ENCODE measurements around the gene STIM2. TPM values are rescaled to one million over a fixed set of nuclear protein-coding genes. Genes with fewer than 3 reads are reported as not detected.

STIM2 gene
- total and polyA plus RNA-seq, 9 of the 15 experiments (the other 6 are each of a cell fraction or from before 2014, with no cell fraction given) = 7.2 to 26.8 (median 15.4) TPM

DNA sequence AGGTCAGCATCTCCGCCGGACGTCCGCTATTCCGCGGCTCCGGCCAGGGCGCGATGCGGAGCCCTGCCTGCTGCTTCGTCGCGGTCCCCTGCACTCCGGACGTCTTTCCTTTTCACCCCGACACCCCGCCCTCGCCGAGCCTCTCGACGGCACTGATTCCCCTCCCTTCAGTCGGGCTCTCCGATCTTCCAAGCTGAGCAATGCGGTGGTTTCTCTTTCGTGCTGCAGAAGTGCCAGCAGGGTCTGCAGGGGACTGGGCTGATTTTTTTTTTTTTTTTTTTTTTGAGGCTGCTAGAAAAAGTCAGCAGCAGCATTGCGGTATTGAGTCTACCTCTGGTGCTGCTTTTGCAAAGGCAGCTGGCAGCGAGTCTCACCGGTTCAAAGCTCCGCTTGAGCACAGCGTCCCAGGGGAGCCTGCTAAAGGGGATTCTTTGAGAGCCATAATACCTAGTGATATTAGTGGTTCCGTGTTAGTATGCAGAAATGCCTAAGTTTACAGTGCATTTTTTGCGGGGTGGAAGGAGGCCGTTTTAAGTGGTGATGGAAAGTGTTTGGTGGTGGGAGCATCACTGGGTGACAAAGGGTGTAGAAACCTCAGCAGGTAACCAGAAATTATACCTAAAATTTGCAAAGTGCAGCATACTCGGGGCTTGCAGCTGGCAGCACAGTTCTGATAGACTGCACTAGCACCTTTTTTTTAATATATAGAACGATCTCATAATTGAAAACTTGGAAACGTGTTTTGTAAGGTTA lies 969 bp downstream of the STIM2 start (continued):
- TF ChIP-seq CCNT2 (IDR thresholded peaks at IDR 0.05; ENCODE audit: borderline replicate concordance, extremely low read depth, insufficient read length, low read depth, low read length) (no peak), U2AF1 (optimal IDR thresholded peaks at IDR 0.05; ENCODE audit: low read depth, low read length) (no peak), ZNF146 (CRISPR knock-in tag; IDR thresholded peaks at IDR 0.05; ENCODE audit: unreplicated experiment) (no peak), PHF21A (IDR thresholded peaks at IDR 0.05; ENCODE audit: borderline replicate concordance, low read depth) (0 out of 2 replicates have a peak, but pooled peaks have one; percentile 59), BCOR (IDR thresholded peaks at IDR 0.05) (peak; percentile 52; the same call in 1 of the 2 replicates)
- TF ChIP-seq, protein P1, sequence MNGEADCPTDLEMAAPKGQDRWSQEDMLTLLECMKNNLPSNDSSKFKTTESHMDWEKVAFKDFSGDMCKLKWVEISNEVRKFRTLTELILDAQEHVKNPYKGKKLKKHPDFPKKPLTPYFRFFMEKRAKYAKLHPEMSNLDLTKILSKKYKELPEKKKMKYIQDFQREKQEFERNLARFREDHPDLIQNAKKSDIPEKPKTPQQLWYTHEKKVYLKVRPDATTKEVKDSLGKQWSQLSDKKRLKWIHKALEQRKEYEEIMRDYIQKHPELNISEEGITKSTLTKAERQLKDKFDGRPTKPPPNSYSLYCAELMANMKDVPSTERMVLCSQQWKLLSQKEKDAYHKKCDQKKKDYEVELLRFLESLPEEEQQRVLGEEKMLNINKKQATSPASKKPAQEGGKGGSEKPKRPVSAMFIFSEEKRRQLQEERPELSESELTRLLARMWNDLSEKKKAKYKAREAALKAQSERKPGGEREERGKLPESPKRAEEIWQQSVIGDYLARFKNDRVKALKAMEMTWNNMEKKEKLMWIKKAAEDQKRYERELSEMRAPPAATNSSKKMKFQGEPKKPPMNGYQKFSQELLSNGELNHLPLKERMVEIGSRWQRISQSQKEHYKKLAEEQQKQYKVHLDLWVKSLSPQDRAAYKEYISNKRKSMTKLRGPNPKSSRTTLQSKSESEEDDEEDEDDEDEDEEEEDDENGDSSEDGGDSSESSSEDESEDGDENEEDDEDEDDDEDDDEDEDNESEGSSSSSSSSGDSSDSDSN (IDR thresholded peaks at IDR 0.05; ENCODE audit: borderline replicate concordance in 1 of 2, low read depth in 2 of 2, low read length in 2 of 2) = peak in 1 of 2 experiments; percentile 20; a peak in 1 of 4 replicates
- TF ChIP-seq, protein P2, sequence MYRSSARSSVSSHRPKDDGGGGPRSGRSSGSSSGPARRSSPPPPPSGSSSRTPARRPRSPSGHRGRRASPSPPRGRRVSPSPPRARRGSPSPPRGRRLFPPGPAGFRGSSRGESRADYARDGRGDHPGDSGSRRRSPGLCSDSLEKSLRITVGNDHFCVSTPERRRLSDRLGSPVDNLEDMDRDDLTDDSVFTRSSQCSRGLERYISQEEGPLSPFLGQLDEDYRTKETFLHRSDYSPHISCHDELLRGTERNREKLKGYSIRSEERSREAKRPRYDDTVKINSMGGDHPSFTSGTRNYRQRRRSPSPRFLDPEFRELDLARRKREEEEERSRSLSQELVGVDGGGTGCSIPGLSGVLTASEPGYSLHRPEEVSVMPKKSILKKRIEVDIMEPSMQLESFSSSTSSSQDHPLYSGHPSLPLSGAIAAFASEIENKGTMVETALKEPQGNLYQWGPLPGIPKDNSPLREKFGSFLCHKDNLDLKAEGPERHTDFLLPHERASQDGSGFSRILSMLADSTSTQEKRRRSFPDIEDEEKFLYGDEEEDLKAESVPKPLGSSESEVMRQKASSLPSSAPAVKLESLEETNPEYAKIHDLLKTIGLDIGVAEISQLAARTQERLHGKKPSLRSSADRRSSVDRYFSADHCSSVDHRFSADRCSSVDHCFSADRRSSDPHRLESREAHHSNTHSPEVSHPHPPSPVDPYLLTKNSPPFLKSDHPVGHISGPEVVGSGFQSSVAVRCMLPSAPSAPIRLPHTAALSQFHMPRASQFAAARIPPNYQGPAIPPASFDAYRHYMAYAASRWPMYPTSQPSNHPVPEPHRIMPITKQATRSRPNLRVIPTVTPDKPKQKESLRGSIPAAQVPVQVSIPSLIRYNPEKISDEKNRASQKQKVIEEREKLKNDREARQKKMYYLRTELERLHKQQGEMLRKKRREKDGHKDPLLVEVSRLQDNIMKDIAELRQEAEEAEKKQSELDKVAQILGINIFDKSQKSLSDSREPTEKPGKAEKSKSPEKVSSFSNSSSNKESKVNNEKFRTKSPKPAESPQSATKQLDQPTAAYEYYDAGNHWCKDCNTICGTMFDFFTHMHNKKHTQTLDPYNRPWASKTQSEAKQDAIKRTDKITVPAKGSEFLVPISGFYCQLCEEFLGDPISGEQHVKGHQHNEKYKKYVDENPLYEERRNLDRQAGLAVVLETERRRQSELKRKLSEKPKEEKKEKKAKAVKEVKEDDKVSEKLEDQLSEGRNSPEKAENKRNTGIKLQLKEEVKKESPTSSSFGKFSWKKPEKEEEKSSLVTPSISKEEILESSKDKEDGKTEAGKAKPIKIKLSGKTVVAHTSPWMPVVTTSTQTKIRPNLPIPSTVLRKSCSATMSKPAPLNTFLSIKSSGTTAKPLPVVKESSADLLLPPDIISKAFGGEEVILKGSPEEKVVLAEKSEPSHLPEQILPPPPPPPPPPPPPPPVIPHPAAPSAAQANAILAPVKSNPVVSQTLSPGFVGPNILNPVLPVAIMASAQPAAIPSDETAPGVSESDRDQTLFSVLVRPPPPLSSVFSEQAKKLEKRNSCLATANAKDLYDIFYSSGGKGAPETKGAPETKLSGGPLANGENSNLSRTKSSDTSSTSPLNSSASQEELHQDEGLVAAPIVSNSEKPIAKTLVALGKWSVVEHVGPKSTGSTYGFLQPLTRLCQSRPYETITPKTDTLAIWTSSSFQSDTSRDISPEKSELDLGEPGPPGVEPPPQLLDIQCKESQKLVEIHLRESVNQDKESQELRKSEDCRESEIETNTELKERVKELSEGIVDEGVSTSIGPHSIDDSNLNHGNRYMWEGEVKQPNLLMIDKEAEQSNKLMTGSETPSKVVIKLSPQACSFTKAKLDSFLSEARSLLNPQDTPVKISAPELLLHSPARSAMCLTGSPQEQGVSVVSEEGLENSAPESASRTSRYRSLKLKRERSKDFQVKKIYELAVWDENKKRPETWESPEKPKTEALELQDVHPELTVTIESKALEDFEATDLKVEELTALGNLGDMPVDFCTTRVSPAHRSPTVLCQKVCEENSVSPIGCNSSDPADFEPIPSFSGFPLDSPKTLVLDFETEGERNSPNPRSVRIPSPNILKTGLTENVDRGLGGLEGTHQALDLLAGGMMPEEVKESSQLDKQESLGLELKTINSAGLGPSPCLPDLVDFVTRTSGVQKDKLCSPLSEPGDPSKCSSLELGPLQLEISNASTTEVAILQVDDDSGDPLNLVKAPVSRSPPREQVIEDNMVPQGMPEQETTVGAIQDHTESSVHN (IDR thresholded peaks at IDR 0.05; ENCODE audit: borderline replicate concordance in 1 of 2, low read depth in 1 of 2) = no peak

Measured in K562 (cell line).